Cardiac fibroblast (primary cell): ENCODE data around the gene XYLT1.

Source experiments
- DNase-seq, 2 donors: peaks; one replicate each; pipeline versions ENCODE4 v3.0.0 to v3.0.0-alpha.2; 2010; ENCODE audit warnings: low read depth in 2 of 2
- H3K4me3 ChIP-seq, 2 donors: replicated peaks in 1 of 2; 1 replicate in 1 of 2; 2 replicates in 1 of 2; pipeline ENCODE4 v1.5.1; 2011; ENCODE audit warnings: low read depth in 2 of 2, low read length in 2 of 2, mild to moderate bottlenecking in 2 of 2, moderate library complexity in 1 of 2
- TF ChIP-seq, protein P1 (sequence below): IDR thresholded peaks from one replicate; pipeline ENCODE4 v1.5.1; 2011; ENCODE audit warnings: low read depth, mild to moderate bottlenecking, low read length, inconsistent platforms

Gene XYLT1

DNA sequence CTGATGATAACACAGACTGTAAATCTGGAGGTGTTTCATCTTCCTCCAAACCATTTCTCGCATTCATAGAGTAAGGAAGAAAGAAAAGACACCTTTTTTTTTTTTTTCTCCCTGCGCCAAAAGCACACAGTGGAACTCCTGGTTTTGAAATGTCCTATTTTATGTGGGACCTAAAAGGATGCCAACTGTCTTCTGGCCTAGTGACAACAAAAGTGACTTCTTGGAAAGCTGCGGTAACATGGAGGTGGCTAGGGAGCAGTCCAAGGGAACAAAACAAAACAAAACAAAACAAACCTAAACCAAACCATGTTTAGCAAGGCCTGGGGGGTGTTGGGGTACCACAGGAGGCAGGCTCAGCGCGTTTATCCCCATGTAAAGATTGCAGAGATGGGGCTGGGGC is 174.8 kb downstream of the XYLT1 start:
- no peak overlapping the region for H3K4me3 ChIP-seq
- TF ChIP-seq, protein P1, sequence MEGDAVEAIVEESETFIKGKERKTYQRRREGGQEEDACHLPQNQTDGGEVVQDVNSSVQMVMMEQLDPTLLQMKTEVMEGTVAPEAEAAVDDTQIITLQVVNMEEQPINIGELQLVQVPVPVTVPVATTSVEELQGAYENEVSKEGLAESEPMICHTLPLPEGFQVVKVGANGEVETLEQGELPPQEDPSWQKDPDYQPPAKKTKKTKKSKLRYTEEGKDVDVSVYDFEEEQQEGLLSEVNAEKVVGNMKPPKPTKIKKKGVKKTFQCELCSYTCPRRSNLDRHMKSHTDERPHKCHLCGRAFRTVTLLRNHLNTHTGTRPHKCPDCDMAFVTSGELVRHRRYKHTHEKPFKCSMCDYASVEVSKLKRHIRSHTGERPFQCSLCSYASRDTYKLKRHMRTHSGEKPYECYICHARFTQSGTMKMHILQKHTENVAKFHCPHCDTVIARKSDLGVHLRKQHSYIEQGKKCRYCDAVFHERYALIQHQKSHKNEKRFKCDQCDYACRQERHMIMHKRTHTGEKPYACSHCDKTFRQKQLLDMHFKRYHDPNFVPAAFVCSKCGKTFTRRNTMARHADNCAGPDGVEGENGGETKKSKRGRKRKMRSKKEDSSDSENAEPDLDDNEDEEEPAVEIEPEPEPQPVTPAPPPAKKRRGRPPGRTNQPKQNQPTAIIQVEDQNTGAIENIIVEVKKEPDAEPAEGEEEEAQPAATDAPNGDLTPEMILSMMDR, result no peak
- no peak for DNase-seq

DNA sequence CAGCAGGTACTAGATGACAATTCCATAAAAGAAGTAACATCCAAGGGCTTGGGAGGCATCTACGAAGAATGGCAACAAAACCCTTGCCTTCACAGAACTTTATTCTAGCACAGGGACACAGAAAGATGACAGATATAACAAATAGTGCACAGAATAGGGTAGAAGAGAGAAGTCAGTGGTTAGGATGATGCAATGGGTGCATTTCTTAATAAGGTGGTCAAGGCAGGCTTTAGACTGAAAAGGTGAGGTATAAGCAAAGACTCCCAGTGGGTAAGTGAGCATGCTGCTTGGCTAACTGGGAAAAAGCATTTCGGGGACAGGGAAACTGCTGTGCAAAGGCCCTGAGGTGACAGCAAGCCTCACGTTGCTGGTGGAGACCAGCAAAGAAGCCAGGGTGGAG is 175.9 kb downstream of the XYLT1 start:
- no peak for DNase-seq
- no peak overlapping the region for H3K4me3 ChIP-seq
- TF ChIP-seq, protein P1, result no peak

DNA sequence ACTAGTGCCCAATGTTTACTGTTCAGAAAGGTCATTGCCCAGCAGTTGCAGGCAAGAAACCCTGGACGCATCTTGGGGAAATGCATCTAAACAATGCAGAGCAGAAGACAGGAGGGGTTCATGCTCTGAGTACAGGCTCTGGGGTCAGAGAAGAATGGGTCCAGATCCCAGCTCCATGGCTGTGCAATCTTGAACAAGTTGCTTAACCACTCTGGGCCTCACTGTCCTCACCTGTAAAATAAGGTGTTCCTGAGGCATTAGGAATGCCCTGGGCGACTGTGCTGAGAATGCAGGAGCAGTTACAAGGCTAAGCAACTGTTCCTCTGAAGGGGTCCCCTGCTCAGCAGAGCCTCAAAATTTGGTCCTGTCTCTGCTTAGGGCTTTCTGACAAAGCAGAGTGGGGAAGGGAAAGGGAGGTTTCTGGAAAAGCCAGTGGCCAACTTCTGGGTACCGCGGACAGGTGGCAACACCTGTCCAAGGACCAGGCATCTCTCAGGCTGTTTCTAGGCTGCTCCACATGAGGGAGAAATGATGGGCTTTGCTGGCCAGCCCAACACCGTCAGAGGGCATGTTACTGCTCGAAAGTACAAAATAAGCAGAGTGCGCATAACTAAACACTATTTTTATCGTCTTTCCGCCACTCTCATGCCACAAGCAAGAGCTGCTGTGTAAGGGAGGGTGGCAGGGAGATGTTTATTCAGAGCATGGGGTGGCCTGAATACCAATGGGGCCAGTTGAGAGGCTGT is 176.8 kb downstream of the XYLT1 start:
- TF ChIP-seq, protein P1, result no peak
- no peak overlapping the region for H3K4me3 ChIP-seq
- DNase-seq, result no peak

DNA sequence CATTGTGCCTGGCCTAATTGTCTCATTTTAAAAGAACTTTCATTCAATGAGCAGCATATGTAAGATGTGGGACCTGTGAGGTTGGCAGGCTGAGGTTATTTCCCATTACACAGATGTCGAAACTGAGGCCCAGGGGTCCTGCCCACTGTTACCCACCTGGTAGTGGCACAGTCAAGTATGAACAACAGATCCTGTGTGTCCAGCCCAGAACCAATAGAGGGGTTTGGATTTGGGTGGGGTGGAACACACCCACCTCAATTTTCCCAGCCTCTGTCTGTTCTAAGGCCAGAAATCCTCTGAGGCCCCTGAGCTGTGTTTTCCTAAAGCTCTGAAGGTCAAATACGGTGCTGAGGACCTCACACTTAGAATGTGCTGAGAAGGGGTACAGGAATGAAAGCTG is 179.5 kb downstream of the XYLT1 start:
- TF ChIP-seq, protein P1, result no peak
- no peak overlapping the region for H3K4me3 ChIP-seq
- DNase-seq, result no peak

DNA sequence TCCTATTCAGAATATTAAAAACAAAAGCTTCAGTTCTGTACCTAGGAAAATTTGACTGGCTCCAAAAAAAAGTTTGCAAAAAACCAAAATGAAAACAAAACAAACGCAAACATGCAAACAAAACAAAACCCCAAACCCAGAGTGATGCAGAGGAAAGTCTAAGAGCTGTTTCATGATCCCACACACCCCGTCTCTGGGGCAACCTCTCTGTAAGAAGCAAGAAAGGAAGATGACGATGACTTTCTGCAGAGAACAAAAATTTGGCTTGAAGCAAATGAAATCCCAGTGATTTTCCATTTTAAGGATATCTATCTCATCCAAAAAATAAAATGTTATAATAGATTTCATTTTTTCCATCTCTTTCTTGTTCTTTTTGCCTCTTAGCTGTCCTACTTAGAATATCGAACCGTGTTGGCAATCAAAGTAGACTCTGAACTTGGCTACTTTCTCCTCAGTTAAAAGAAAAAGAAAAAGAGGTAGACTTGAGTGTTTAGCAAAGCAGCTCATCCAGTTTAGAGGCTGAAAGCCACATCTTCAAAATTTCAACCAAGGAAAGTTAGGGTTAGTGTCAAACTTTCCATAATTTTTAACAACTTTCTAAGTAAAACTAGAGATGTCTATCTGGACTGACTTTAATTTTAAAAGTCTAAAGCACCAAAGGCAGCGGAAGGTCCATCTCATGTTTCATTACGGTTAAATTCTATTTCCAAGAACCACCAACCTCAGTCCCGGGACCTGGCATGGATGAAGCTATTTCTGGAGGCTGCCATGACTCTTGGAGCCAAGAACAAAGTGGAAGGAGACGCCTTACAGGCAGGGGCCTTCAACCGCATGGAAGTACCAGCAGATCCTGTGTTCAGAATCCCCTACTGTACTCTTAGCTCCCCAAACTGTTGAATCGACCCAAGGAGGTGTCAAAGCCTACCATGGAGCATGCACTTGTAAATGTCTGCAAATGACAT is 180.8 kb downstream of the XYLT1 start:
- DNase-seq, result no peak
- H3K4me3 ChIP-seq, result no peak overlapping the region
- TF ChIP-seq, protein P1, result no peak

DNA sequence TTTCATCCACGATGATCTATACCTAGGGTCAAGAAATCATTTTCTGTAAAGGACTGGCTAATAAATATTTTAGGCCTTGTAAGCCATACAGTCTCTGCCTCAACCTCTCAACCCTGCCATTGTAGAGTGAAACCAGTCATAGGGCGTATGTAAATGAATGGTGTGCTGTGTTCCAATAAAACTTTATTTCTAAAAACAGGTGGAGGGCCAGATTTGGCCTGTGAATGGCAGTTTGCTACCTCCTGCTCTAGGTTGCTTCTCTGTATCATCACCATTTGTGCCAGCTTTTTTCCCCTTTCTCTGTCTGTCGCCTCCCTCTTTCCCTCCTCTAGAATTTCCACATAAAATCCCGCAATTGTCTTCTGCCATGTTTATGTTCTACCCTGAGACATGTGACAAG is 181.7 kb downstream of the XYLT1 start:
- TF ChIP-seq, protein P1, result no peak
- no peak overlapping the region for H3K4me3 ChIP-seq
- DNase-seq, result no peak
